22Rv1 (cell line): Measurements from ENCODE around the gene RNF157.

ENCODE experiments used
- ZFX ChIP-seq: fragments of 450-650 bp; IDR thresholded peaks from 2 replicates; pipeline ENCODE4 v1.6.1; 2017; ENCODE audit warnings: antibody characterized with exemption, borderline replicate concordance
- TF ChIP-seq, protein P1 (sequence below): fragments of 450-650 bp; IDR thresholded peaks from 2 replicates; pipeline ENCODE4 v1.5.1; 2017; ENCODE audit warnings: mild to moderate bottlenecking

DNA sequence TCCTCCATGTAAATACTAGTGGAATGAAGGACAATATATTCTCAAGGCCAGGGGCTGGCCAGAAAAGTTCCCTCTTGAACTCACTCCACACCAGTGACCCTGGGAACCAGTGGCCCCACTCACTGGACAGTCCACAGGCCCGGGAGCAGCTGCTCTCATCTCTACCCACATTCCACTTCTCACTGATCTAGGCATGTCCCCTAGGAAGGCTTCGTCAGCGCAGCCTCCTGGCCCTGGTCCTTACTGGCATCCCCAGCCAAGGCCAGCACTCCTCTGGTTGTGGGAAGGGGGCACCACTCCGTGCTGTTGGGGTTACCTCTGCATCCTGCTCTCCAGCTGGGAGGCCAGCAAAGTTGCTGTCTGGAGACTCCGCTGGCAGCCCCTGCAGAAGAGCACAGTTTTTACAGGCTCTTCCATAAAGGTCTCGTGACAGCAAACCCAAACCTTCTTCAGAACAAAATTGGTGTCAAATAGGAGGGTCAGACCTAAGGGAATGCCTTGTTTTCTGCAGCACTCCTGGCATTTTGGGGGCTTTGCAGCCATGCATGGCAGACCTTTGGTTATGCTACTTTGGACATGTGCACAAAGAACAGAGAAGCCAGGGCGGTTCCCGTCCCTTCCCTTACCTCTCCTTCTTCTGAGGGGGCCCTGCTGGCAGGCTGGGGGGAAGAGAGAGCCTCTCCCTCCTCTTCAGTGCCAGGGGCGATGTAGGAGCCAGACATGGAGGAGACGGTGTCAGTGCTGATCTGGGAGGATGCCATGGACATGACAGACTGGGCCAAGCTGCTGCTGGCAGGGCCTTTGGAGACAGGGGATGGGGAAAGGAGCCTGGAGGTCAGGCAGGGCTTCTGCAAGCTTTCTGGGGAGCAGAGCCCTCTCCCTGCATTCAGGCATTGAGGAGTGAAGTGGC lies 85.1 kb downstream of the RNF157 start:
- TF ChIP-seq, protein P1, sequence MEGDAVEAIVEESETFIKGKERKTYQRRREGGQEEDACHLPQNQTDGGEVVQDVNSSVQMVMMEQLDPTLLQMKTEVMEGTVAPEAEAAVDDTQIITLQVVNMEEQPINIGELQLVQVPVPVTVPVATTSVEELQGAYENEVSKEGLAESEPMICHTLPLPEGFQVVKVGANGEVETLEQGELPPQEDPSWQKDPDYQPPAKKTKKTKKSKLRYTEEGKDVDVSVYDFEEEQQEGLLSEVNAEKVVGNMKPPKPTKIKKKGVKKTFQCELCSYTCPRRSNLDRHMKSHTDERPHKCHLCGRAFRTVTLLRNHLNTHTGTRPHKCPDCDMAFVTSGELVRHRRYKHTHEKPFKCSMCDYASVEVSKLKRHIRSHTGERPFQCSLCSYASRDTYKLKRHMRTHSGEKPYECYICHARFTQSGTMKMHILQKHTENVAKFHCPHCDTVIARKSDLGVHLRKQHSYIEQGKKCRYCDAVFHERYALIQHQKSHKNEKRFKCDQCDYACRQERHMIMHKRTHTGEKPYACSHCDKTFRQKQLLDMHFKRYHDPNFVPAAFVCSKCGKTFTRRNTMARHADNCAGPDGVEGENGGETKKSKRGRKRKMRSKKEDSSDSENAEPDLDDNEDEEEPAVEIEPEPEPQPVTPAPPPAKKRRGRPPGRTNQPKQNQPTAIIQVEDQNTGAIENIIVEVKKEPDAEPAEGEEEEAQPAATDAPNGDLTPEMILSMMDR: no peak
- no peak for TF ChIP-seq ZFX
